ENCODE data around the gene GPR18.

DNA sequence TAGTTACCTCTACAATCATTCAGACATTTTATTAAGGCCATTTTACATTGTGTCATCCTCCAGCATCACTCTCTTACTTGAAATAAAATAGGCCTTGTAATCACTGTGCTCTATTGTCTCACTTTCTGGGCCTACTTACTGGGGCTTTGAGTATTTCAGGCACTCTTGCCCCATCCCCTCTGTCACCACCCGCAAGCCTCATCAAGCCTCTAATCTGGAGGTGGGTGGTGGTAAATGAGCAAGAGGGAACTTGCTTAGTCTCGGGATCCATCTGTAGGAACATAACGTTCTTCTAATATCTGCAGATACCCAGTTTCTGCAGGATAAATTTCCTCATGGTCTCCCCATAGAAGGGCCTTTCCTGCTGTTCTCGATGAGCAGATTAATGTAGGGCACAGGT, 19.4 kb upstream of the GPR18 start:
- no peak for TF ChIP-seq CTCF (IDR thresholded peaks at IDR 0.05)
- no peak for TF ChIP-seq POLR2AphosphoS5 (IDR thresholded peaks at IDR 0.05)
- TF ChIP-seq POLR2A (IDR thresholded peaks at IDR 0.05), result no peak
- no peak for TF ChIP-seq EP300 (IDR thresholded peaks at IDR 0.05)
